HepG2 (cell line): ENCODE measurements around the gene UROS. TPM values are rescaled to one million over a fixed set of nuclear protein-coding genes. Genes with fewer than 3 reads are reported as not detected.

Source experiments
- ATAC-seq: fragments of 200-7000 bp; cut with Tn5 transposase; 3 replicates; pipeline ENCODE4 v1.9.1; 2020; ENCODE audit warnings: mild to moderate bottlenecking, moderate library complexity
- BruUV-seq: library from RNA; stranded (reverse); fragments of 400-500 nt; replicated peaks from 2 replicates; lab custom pipeline; 2021; lab: Mats Ljungman, UMichigan
- CTCF ChIA-PET: fragments of 300-600 bp; formaldehyde crosslinking; extraction: SDS; loops from one replicate; lab custom pipeline; 2021; ENCODE audit warnings: low total read pairs, inconsistent platforms, low intra/inter-chr PET ratio; lab: Yijun Ruan, JAX
- POLR2A ChIA-PET: fragments of 350-600 bp; sonication (Branson Sonifier 250); formaldehyde crosslinking; loops from one replicate; lab custom pipeline; 2020; ENCODE audit warnings: antibody characterized with exemption, inconsistent platforms; lab: Yijun Ruan, JAX
- DNase-seq: peaks from one replicate; pipeline ENCODE4 v3.0.0-alpha.2; 2015; ENCODE audit warnings: low spot score
- FAIRE-seq: peaks from 3 replicates; lab custom pipeline; 2011; peaks lifted over from hg19 to GRCh38; lab: Jason Lieb, UNC
- H2AFZ ChIP-seq: one replicate; pipeline ENCODE4 v1.6.1; 2011; ENCODE audit warnings: low read length, inconsistent platforms
- H3K27ac ChIP-seq: fragments of 300-600 bp; 3 replicates; pipeline ENCODE4 v1.8.0; 2011; ENCODE audit warnings: mixed run types, mild to moderate bottlenecking, mixed read lengths, low read length, inconsistent platforms; ENCODE audit not compliant: insufficient read depth; ENCODE audit errors: extremely low read length
- H3K27me3 ChIP-seq, 2 experiments: fragments of 200-600 bp in 1 of 2; 2 replicates in 1 of 2; 3 replicates in 1 of 2; pipeline versions ENCODE4 v1.6.0 to v1.8.0; 2011; ENCODE audit warnings: low read length in 2 of 2, mild to moderate bottlenecking in 2 of 2, moderate library complexity in 2 of 2, inconsistent platforms in 1 of 2; ENCODE audit not compliant: insufficient read depth in 2 of 2, control insufficient read depth in 1 of 2
- H3K36me3 ChIP-seq, 2 experiments: fragments of 200-600 bp in 1 of 2; replicated peaks in 1 of 2; 2 replicates in 1 of 2; 3 replicates in 1 of 2; pipeline versions ENCODE4 v1.5.1 to v1.8.0; 2011; ENCODE audit warnings: low read length in 2 of 2, inconsistent platforms in 1 of 2; ENCODE audit not compliant: insufficient read depth in 2 of 2, control insufficient read depth in 1 of 2
- H3K4me1 ChIP-seq: 2 replicates; pipeline ENCODE4 v1.5.1; 2012; ENCODE audit warnings: low read length, inconsistent platforms; ENCODE audit not compliant: insufficient read depth
- H3K4me2 ChIP-seq: 2 replicates; pipeline ENCODE4 v1.6.0; 2011; ENCODE audit warnings: low read depth, low read length, inconsistent platforms
- H3K4me3 ChIP-seq, 3 experiments: fragments of 200-600 bp in 1 of 3; sonication (generic), shearing (Covaris generic) in 1 of 3; replicated peaks in 1 of 3; 2 replicates each; pipeline ENCODE4 v1.5.1; 2011 to 2016; ENCODE audit warnings: low read length in 3 of 3, inconsistent platforms in 2 of 3, low read depth in 2 of 3, mild to moderate bottlenecking in 2 of 3, control low read depth in 1 of 3, mixed read lengths in 1 of 3; ENCODE audit not compliant: insufficient read depth in 1 of 3
- H3K79me2 ChIP-seq: one replicate; pipeline ENCODE4 v1.6.1; 2011; ENCODE audit warnings: low read length, inconsistent platforms; ENCODE audit not compliant: insufficient read depth
- H3K9ac ChIP-seq: 2 replicates; pipeline ENCODE4 v1.6.0; 2011; ENCODE audit warnings: mild to moderate bottlenecking, low read depth, low read length, inconsistent platforms; ENCODE audit not compliant: insufficient read depth
- H3K9me3 ChIP-seq: 2 replicates; pipeline ENCODE4 v1.5.1; 2012; ENCODE audit warnings: mild to moderate bottlenecking, low read length
- H4K20me1 ChIP-seq: 2 replicates; pipeline ENCODE4 v1.6.0; 2011; ENCODE audit warnings: inconsistent platforms, mild to moderate bottlenecking, low read length, moderate library complexity; ENCODE audit not compliant: insufficient read depth
- AGO1 ChIP-seq: fragments of 200-400 bp; formaldehyde crosslinking; IDR thresholded peaks from 2 replicates; pipeline ENCODE4 v1.6.1; 2017; ENCODE audit warnings: mild to moderate bottlenecking, low read depth, low read length, moderate library complexity; ENCODE audit not compliant: poor library complexity, severe bottlenecking
- HIC2 ChIP-seq: sonication (generic); formaldehyde crosslinking; IDR thresholded peaks from 2 replicates; pipeline ENCODE4 v1.9.0; 2022; ENCODE audit warnings: low read depth, missing genetic modification reagents
- IKZF4 ChIP-seq: sonication (generic); formaldehyde crosslinking; IDR thresholded peaks from 2 replicates; pipeline ENCODE4 v1.5.1; 2020; ENCODE audit warnings: borderline replicate concordance, mild to moderate bottlenecking, low read depth, missing genetic modification reagents; ENCODE audit errors: not compliant biosample characterization
- ZBTB7B ChIP-seq: sonication (generic); formaldehyde crosslinking; IDR thresholded peaks from 2 replicates; pipeline ENCODE4 v1.4.0; 2020; ENCODE audit warnings: missing genetic modification reagents
- ZMYM2 ChIP-seq: sonication (generic); formaldehyde crosslinking; IDR thresholded peaks from 2 replicates; pipeline ENCODE4 v1.8.0; 2022; ENCODE audit warnings: mild to moderate bottlenecking, missing genetic modification reagents
- ZMYM3 ChIP-seq: sonication (generic); formaldehyde crosslinking; IDR thresholded peaks from 2 replicates; pipeline ENCODE4 v1.5.1; 2020; ENCODE audit warnings: mild to moderate bottlenecking, missing genetic modification reagents
- ZSCAN20 ChIP-seq: sonication (generic); formaldehyde crosslinking; IDR thresholded peaks from 2 replicates; pipeline ENCODE4 v1.4.0; 2020; ENCODE audit warnings: missing genetic modification reagents, mild to moderate bottlenecking, borderline replicate concordance
- WGBS: methylation state at CpG from one replicate; pipeline ENCODE4 v1.1.6; 2017; ENCODE audit warnings: low lambda C conversion rate; 5-methylcytosine and 5-hydroxymethylcytosine counted together
- in situ Hi-C: cut with HindIII; loops from 2 replicates; pipeline ENCODE4 v1.10.0; 2017; ENCODE audit warnings: low pct_unique_long_range_greater_than_20kb; ENCODE audit not compliant: extremely low pct_ligation_motif_present
- intact Hi-C: fragments of 100-400 bp; cut with micrococcal nuclease; formaldehyde crosslinking; loops from one replicate; pipeline ENCODE4 v1.10.0; 2022; ENCODE audit not compliant: unreplicated experiment
- polyA plus RNA-seq, 8 experiments: library from polyadenylated mRNA; depleted of rRNA in 3 of 8; stranded (reverse) in 7 of 8; unstranded in 1 of 8; fragments of >200 nt; fragmentation: Illumina TruSeq in 4 of 8; extraction: Trizol in 4 of 8; gene quantifications; 2 replicates each; pipeline versions ENCODE4 v1.2.1 to v1.2.3, GENCODE V29; 2011 to 2016; ENCODE audit warnings: low read depth in 4 of 8, missing spikeins in 1 of 8, mixed read lengths in 1 of 8; ENCODE audit not compliant: insufficient read depth in 1 of 8
- total RNA-seq, 5 experiments: library from RNA; depleted of rRNA; stranded (reverse); fragments of >200 nt; fragmentation: Illumina TruSeq; extraction: Trizol; gene quantifications; 2 replicates each; pipeline ENCODE4 v1.2.3, GENCODE V29; 2016; ENCODE audit warnings: low read depth in 1 of 5
- TF ChIP-seq, protein P1 (sequence below): sonication (generic); formaldehyde crosslinking; IDR thresholded peaks from 2 replicates; pipeline ENCODE4 v1.9.0; 2021; ENCODE audit warnings: missing genetic modification reagents, mild to moderate bottlenecking, borderline replicate concordance

Gene UROS
- total and polyA plus RNA-seq, 2 of the 13 experiments (the other 11 are each of a cell fraction or from before 2014, with no cell fraction given) = 14.8 to 49.9 TPM

- H3K9ac ChIP-seq = no peak overlapping the region
- H3K4me1 ChIP-seq = no peaks in the 10 kb centered on the region
- no peaks in the 10 kb centered on the region for H3K79me2 ChIP-seq
- no peaks in the 10 kb centered on the region for H3K9me3 ChIP-seq
- H3K27me3 ChIP-seq = no peaks in the 10 kb centered on the region
- WGBS = 95% methylated on average over 4 of the region's 4 CpGs
- DNase-seq (no peak), ATAC-seq (no peak), FAIRE-seq (no peak)
- no peaks in the 10 kb centered on the region for H4K20me1 ChIP-seq
- H2AFZ ChIP-seq = no peak overlapping the region
- no peak overlapping the region for H3K27ac ChIP-seq
- POLR2A ChIA-PET = interaction anchor here (1.4 kb wide), 1 partner anchor 47 kb away, joined by 4 read pairs; the partner anchor contains the start of gene EDRF1
- in situ Hi-C loops = no loop called here
- CTCF ChIA-PET = no interaction called here
- intact Hi-C loops = no loop called here
- no peak overlapping the region for H3K4me3 ChIP-seq
- TF ChIP-seq ZMYM3 (CRISPR knock-in tag) = no peak
- no peak for TF ChIP-seq IKZF4 (CRISPR knock-in tag)
- TF ChIP-seq ZBTB7B = no peak
- TF ChIP-seq AGO1 = no peak
- no peak for TF ChIP-seq HIC2 (CRISPR knock-in tag)
- TF ChIP-seq, protein P1, sequence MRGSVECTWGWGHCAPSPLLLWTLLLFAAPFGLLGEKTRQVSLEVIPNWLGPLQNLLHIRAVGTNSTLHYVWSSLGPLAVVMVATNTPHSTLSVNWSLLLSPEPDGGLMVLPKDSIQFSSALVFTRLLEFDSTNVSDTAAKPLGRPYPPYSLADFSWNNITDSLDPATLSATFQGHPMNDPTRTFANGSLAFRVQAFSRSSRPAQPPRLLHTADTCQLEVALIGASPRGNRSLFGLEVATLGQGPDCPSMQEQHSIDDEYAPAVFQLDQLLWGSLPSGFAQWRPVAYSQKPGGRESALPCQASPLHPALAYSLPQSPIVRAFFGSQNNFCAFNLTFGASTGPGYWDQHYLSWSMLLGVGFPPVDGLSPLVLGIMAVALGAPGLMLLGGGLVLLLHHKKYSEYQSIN (CRISPR knock-in tag) = no peak
- TF ChIP-seq ZSCAN20 (CRISPR knock-in tag) = no peak
- no peak for TF ChIP-seq ZMYM2 (CRISPR knock-in tag)
- TF ChIP-seq, all 625 proteins: peak for 0
- BruUV-seq = no TSS peak
- Histone ChIP-seq H3K4me2 (no peak overlapping the region), H3K36me3 (peaks cover 5 to 41% of the 10 kb centered on the region in 2 experiments; a peak in 4 of 5 replicates)
These were observed 56.5 kb downstream of the UROS start for GRCh38 chr10:125766511-125766910.
